Measurements from ENCODE around the gene NPAS2. TPM values are rescaled to one million over a fixed set of nuclear protein-coding genes. Genes with fewer than 3 reads are reported as not detected.
A peak's percentile ranks its signal among the peaks of the same experiment; 100 is the strongest.

Gene NPAS2
- total RNA-seq, 2 experiments from 2014 or later = 5.8 to 5.9 TPM

- CTCF ChIA-PET = interaction anchor here (0.9 kb wide), 1 partner anchor 380 kb away, joined by 6 read pairs; no protein-coding TSS in a partner anchor
- Mint-ChIP-seq H3K27ac (no peak overlapping the region), H3K4me3 (no peak overlapping the region), H3K4me1 (ENCODE audit: low read depth) (peaks cover 5% of the 10 kb centered on the region), H3K9me3 (no peaks in the 10 kb centered on the region), H3K27me3 (ENCODE audit: low read depth) (no peaks in the 10 kb centered on the region), H3K36me3 (ENCODE audit: low read depth) (no peaks in the 10 kb centered on the region)
- DNase-seq = no peak
- intact Hi-C loops (cut with micrococcal nuclease) = loop anchor here (5.0 to 10.0 kb wide), 2 partner anchors 562 to 725 kb away; no protein-coding TSS in a partner anchor
Observed at GRCh38 chr2:100989666-100990065, 169.7 kb downstream of the NPAS2 start.

DNA sequence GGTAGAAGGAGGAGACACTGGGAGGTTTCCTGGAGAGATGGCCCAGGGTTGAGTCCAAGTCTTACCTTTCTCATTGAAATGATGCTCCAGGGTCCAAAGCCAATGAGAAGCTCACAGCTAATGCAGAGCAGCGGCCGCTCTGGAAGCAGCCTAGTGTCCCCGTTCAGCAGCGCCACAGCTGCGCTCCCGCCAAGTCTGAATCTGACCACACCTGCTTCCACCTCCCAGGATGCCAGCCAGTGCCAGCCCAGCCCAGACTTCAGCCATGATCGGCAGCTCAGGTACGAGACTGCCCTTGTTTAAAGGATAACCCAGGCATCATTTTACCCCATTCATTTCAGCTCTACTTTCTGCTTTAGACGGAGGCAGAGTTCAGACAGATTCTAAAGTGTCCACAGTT, 170.2 kb downstream of the NPAS2 start:
- DNase-seq = no peak
- CTCF ChIA-PET = interaction anchor here (0.8 to 0.9 kb wide), 2 partner anchors 381 to 383 kb away, joined by 3 to 6 read pairs; no protein-coding TSS in a partner anchor

GRCh38 chr2:100990650-100991403, 170.9 kb downstream of the NPAS2 start:
- H3K27me3 Mint-ChIP-seq (ENCODE audit: low read depth) = no peaks in the 10 kb centered on the region
- no peak overlapping the region for H3K27ac Mint-ChIP-seq
- no peak for DNase-seq
- CTCF ChIA-PET = interaction anchor here (0.8 to 0.9 kb wide), 3 partner anchors 260 to 383 kb away, joined by 3 to 6 read pairs (median 3); no protein-coding TSS in a partner anchor
- intact Hi-C loops (cut with micrococcal nuclease) = no loop called here
- H3K36me3 Mint-ChIP-seq (ENCODE audit: low read depth) = no peaks in the 10 kb centered on the region
- H3K4me1 Mint-ChIP-seq (ENCODE audit: low read depth) = peaks cover 5% of the 10 kb centered on the region
- no peak overlapping the region for H3K4me3 Mint-ChIP-seq
- H3K9me3 Mint-ChIP-seq = no peaks in the 10 kb centered on the region

More for the DNA sequence above, 170.2 kb downstream of the NPAS2 start:
- no peak overlapping the region for H3K27ac Mint-ChIP-seq
- intact Hi-C loops (cut with micrococcal nuclease) = no loop called here
- no peak overlapping the region for H3K4me3 Mint-ChIP-seq
- H3K36me3 Mint-ChIP-seq (ENCODE audit: low read depth) = no peaks in the 10 kb centered on the region
- H3K4me1 Mint-ChIP-seq (ENCODE audit: low read depth) = peaks cover 5% of the 10 kb centered on the region
- no peaks in the 10 kb centered on the region for H3K9me3 Mint-ChIP-seq
- no peaks in the 10 kb centered on the region for H3K27me3 Mint-ChIP-seq (ENCODE audit: low read depth)

DNA sequence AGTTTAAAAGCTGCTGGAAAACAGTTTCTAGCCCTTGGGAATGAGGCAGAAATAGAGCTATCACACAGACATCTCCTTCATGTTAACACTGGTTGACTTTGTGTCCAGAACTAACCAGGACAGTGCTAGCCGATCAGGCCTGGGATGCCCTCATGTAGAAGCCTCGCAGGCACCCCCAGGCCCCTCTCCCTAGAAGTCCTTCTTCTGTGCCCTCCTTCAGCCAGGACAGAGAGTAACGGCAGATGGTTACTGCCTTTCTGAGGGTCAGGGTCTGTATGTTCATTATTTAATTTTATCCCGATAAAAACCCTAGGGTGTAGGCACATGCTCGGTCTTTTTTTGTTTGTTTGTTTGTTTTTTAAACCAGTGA, 171.4 kb downstream of the NPAS2 start:
- CTCF ChIA-PET = interaction anchor here (0.8 kb wide), 1 partner anchor 261 kb away, joined by 3 read pairs; no protein-coding TSS in a partner anchor
- peaks cover 5% of the 10 kb centered on the region for H3K4me1 Mint-ChIP-seq (ENCODE audit: low read depth)
- H3K27me3 Mint-ChIP-seq (ENCODE audit: low read depth) = no peaks in the 10 kb centered on the region
- H3K36me3 Mint-ChIP-seq (ENCODE audit: low read depth) = no peaks in the 10 kb centered on the region
- intact Hi-C loops (cut with micrococcal nuclease) = no loop called here
- no peak overlapping the region for H3K4me3 Mint-ChIP-seq
- H3K9me3 Mint-ChIP-seq = no peaks in the 10 kb centered on the region
- no peak for DNase-seq
- H3K27ac Mint-ChIP-seq = no peak overlapping the region

GRCh38 chr2:100992262-100992661, 172.3 kb downstream of the NPAS2 start:
- peaks cover 5% of the 10 kb centered on the region for H3K4me1 Mint-ChIP-seq (ENCODE audit: low read depth)
- H3K9me3 Mint-ChIP-seq = no peaks in the 10 kb centered on the region
- no peak overlapping the region for H3K27ac Mint-ChIP-seq
- no peaks in the 10 kb centered on the region for H3K27me3 Mint-ChIP-seq (ENCODE audit: low read depth)
- CTCF ChIA-PET = no interaction called here
- DNase-seq = peak; percentile 16
- H3K36me3 Mint-ChIP-seq (ENCODE audit: low read depth) = no peaks in the 10 kb centered on the region
- H3K4me3 Mint-ChIP-seq = no peak overlapping the region
- intact Hi-C loops (cut with micrococcal nuclease) = no loop called here

DNA sequence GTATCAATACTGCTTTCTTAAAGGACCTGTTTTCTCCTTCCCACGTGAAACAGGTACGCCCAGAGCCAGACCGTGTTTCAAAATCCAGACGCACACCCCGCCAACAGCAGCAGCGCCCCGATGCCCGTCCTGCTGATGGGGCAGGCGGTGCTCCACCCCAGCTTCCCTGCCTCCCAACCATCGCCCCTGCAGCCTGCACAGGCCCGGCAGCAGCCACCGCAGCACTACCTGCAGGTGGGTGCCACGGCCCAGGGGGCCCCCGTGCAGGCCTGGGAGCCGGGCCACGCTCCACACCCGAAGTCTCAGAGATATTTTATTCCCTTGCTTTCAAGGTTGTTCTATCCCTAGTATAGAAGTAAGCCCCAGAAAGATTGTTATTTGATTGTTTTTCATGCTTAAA, 173.4 kb downstream of the NPAS2 start:
- no peak overlapping the region for H3K27ac Mint-ChIP-seq
- no peak for DNase-seq
- no peaks in the 10 kb centered on the region for H3K27me3 Mint-ChIP-seq (ENCODE audit: low read depth)
- no peaks in the 10 kb centered on the region for H3K36me3 Mint-ChIP-seq (ENCODE audit: low read depth)
- H3K9me3 Mint-ChIP-seq = no peaks in the 10 kb centered on the region
- no peak overlapping the region for H3K4me3 Mint-ChIP-seq
- peaks cover 5% of the 10 kb centered on the region for H3K4me1 Mint-ChIP-seq (ENCODE audit: low read depth)
- intact Hi-C loops (cut with micrococcal nuclease) = no loop called here
- CTCF ChIA-PET = interaction anchor here (1.0 kb wide), 1 partner anchor 8 kb away, joined by 3 read pairs; no protein-coding TSS in a partner anchor

DNA sequence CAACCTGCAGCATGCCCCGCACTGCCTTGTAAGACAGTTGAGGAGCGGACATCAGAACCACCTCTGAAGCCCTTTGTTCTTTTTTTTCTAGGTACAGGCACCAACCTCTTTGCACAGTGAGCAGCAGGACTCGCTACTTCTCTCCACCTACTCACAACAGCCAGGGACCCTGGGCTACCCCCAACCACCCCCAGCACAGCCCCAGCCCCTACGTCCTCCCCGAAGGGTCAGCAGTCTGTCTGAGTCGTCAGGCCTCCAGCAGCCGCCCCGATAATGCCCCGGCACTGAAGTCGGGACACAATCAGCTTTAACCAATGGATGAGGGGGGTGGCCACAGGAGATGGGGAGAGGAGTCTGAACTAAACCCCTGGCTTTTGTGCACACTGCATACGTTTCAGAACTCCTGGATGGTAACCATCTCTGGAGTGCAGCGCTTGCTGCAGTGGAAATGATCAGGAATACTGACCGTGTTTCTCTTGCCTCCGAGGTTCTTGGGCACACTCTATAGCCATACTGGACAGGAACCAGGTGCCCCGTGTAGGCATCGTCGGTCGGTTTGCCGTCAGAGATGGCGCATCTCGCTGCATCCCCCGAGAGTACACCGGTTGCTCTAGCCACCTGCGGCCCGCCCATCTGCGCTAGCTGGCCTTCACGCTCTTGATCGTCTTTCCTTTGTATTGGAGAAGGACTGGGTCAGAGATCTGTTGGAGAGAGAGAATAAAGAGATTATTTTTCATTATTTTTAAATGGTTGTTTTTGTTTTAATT, 175.6 kb downstream of the NPAS2 start:
- peaks cover 5% of the 10 kb centered on the region for H3K4me1 Mint-ChIP-seq (ENCODE audit: low read depth)
- H3K36me3 Mint-ChIP-seq (ENCODE audit: low read depth) = no peaks in the 10 kb centered on the region
- no peaks in the 10 kb centered on the region for H3K9me3 Mint-ChIP-seq
- DNase-seq = no peak
- CTCF ChIA-PET = no interaction called here
- no peaks in the 10 kb centered on the region for H3K27me3 Mint-ChIP-seq (ENCODE audit: low read depth)
- intact Hi-C loops (cut with micrococcal nuclease) = no loop called here
- H3K4me3 Mint-ChIP-seq = no peak overlapping the region
- H3K27ac Mint-ChIP-seq = no peak overlapping the region

GRCh38 chr2:100997509-100998234, 177.7 kb downstream of the NPAS2 start:
- CTCF ChIA-PET = no interaction called here
- Mint-ChIP-seq H3K4me1 (ENCODE audit: low read depth) (peaks cover 10% of the 10 kb centered on the region), H3K9me3 (no peaks in the 10 kb centered on the region), H3K4me3 (no peak overlapping the region), H3K27me3 (ENCODE audit: low read depth) (no peaks in the 10 kb centered on the region), H3K27ac (no peak overlapping the region), H3K36me3 (ENCODE audit: low read depth) (peaks cover 4% of the 10 kb centered on the region)
- DNase-seq = no peak
- intact Hi-C loops (cut with micrococcal nuclease) = no loop called here

DNA sequence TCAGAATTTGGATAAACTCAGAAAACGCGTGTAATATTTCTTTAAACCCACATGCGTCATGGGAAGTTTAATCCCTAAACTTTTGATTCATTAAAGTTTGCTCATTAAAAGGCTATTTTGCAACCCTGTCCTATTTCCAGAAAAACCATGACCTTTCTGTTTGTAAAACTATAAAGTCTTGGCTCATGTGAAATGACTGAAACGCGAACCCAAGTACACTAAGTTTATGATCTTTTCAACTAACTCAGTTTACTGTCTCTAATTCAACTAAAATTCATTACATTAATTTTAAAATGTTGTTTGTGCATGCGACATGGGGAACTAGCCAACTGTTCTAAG, 178.3 kb downstream of the NPAS2 start:
- Mint-ChIP-seq H3K4me1 (ENCODE audit: low read depth) (peaks cover 14% of the 10 kb centered on the region), H3K27me3 (ENCODE audit: low read depth) (no peaks in the 10 kb centered on the region), H3K9me3 (no peaks in the 10 kb centered on the region), H3K36me3 (ENCODE audit: low read depth) (peaks cover 9% of the 10 kb centered on the region), H3K4me3 (no peak overlapping the region), H3K27ac (no peak overlapping the region)
- CTCF ChIA-PET = interaction anchor here (1.1 kb wide), 1 partner anchor 15 kb away, joined by 3 read pairs; no protein-coding TSS in a partner anchor
- intact Hi-C loops (cut with micrococcal nuclease) = no loop called here
- no peak for DNase-seq

DNA sequence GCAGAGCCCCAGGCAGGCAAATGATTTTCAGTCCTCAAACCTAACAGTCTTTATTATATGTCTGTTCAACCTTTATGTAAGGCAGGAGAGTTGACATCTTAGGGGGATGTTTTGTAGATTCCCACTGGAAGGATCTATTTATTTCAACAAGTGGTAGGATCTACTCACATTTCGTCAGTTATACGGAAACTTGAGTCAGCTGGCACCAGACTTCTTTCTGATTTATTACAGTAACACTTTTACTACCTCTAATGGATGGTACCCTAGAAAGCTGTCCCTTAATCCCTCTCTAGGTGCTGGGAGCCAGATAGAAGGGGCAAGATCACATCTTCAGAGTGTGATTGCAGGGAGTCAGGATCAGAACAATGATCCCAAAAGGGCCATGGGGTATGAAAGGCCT, 180.1 kb downstream of the NPAS2 start:
- Mint-ChIP-seq H3K27ac (no peak overlapping the region), H3K4me1 (ENCODE audit: low read depth) (peaks cover 31% of the 10 kb centered on the region), H3K36me3 (ENCODE audit: low read depth) (peaks cover 27% of the 10 kb centered on the region), H3K9me3 (no peaks in the 10 kb centered on the region), H3K27me3 (ENCODE audit: low read depth) (no peaks in the 10 kb centered on the region), H3K4me3 (no peak overlapping the region)
- CTCF ChIA-PET = interaction anchor here (1.5 to 1.9 kb wide), 2 partner anchors 36 to 270 kb away, joined by 3 to 4 read pairs; no protein-coding TSS in a partner anchor
- no peak for DNase-seq
- intact Hi-C loops (cut with micrococcal nuclease) = loop anchor here (5.0 kb wide), 1 partner anchor 393 kb away; no protein-coding TSS in a partner anchor

DNA sequence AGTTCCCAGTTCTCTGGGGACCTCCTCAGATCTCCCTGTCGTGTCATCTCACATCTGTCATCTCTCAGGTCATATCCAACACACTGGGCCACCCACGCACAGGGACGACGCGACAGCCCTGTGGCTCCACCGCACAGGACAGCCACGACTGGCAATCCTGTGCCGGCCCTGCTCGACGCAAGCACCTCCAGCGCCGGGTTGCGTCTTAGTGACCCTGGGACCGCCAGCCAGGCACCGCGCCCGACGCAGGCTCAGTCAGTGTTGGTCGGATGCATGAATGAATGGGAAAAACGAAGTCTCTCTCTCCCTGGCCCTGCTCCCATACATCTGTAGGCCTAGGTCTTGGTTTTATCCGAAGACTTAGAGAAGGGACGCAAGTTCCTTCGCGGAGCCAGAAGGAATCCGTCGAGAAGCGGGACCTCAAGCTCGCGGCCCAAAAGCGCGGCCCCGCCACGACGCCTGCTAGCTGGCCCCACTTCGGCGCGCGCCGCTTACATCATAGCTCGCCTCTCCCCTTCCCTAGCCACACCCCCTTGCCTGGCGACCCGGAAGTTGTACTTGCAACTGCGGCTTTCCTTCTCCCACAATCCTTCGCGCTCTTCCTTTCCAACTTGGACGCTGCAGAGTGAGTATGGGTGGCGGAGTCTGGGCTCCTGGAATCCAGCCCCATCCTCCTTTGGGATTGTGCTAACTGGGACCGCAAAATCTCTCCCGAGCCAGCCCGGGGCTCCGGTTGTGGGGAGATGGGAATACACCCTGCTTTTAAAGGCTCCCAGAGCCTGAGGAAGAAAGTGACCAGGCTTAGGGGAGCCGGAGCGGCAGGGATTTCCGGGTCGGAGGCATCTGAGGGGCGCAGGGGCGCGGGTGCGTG, 182.0 kb downstream of the NPAS2 start, which contains the start of gene RPL31:
Gene RPL31, plus strand, starts transcription at position 599 of the 871 bp plus-strand sequence. CDS start 413 bp downstream, outside the sequence.
- CTCF ChIA-PET = interaction anchor here (0.8 to 3.1 kb wide), 4 partner anchors 11 to 204 kb away, joined by 3 to 12 read pairs (median 5); no protein-coding TSS in a partner anchor
- H3K27ac Mint-ChIP-seq = peak within 1 kb of the TSS; percentile 94
- H3K4me3 Mint-ChIP-seq = peak within 1 kb of the TSS; percentile 99
- peaks cover 46% of the 10 kb centered on the region for H3K4me1 Mint-ChIP-seq (ENCODE audit: low read depth)
- no peaks in the 10 kb centered on the region for H3K27me3 Mint-ChIP-seq (ENCODE audit: low read depth)
- H3K36me3 Mint-ChIP-seq (ENCODE audit: low read depth) = peaks cover 44% of the 10 kb centered on the region
- no peaks in the 10 kb centered on the region for H3K9me3 Mint-ChIP-seq
- intact Hi-C loops (cut with micrococcal nuclease) = loop anchor here (1.0 to 5.0 kb wide), 5 partner anchors 149 to 440 kb away; partner anchors contain the start of genes CNOT11, PDCL3 and TBC1D8
- peak; percentile 99 for DNase-seq

Data from activated naive CD4-positive, alpha-beta T cell treated with anti-CD3 and anti-CD28 coated beads for 36 hours (primary cell).